MCF 10A (cell line): ENCODE data around the gene ELFN2. TPM values are rescaled to one million over a fixed set of nuclear protein-coding genes. Genes with fewer than 3 reads are reported as not detected.

Experiments used
- BruUV-seq: library from RNA; stranded (reverse); fragments of 400-500 nt; replicated peaks from 2 replicates; lab custom pipeline; 2021; lab: Mats Ljungman, UMichigan
- CTCF ChIA-PET: fragments of 300-600 bp; sonication (Branson Sonifier 250); formaldehyde crosslinking; extraction: SDS; loops from one replicate; lab custom pipeline; 2021; ENCODE audit warnings: antibody characterized with exemption, inconsistent platforms; lab: Yijun Ruan, JAX
- POLR2A ChIA-PET: fragments of 300-600, 350-650 bp; sonication (Branson Sonifier 250); formaldehyde crosslinking; extraction: SDS; loops from one replicate; lab custom pipeline; 2020; ENCODE audit warnings: antibody characterized with exemption, inconsistent platforms; lab: Yijun Ruan, JAX
- DNase-seq: peaks from one replicate; pipeline ENCODE4 v3.0.0-alpha.2; 2018; ENCODE audit not compliant: unreplicated experiment
- H3K27ac Mint-ChIP-seq: one replicate; pipeline ENCODE4 v1.8.0; 2022; ENCODE audit warnings: mild to moderate bottlenecking, low read depth, mixed read lengths; ENCODE audit not compliant: unreplicated experiment
- H3K27me3 Mint-ChIP-seq: one replicate; pipeline ENCODE4 v1.8.0; 2022; ENCODE audit warnings: mixed read lengths; ENCODE audit not compliant: insufficient read depth, unreplicated experiment
- H3K36me3 Mint-ChIP-seq: one replicate; pipeline ENCODE4 v1.8.0; 2022; ENCODE audit warnings: mild to moderate bottlenecking, moderate library complexity, mixed read lengths; ENCODE audit not compliant: insufficient read depth, unreplicated experiment
- H3K4me1 Mint-ChIP-seq: one replicate; pipeline ENCODE4 v1.8.0; 2022; ENCODE audit warnings: mixed read lengths; ENCODE audit not compliant: insufficient read depth, unreplicated experiment
- H3K4me3 Mint-ChIP-seq: one replicate; pipeline ENCODE4 v1.8.0; 2022; ENCODE audit warnings: mild to moderate bottlenecking, moderate library complexity, mixed read lengths; ENCODE audit not compliant: unreplicated experiment
- H3K9me3 Mint-ChIP-seq: one replicate; pipeline ENCODE4 v1.8.0; 2022; ENCODE audit warnings: mixed read lengths; ENCODE audit not compliant: unreplicated experiment
- intact Hi-C: fragments of 100-400 bp; cut with micrococcal nuclease; formaldehyde crosslinking; loops from 2 replicates; pipeline ENCODE4 v1.14.1; 2022
- total RNA-seq: library from RNA; stranded (reverse); gene quantifications from 2 replicates; pipeline ENCODE4 v1.2.3, GENCODE V29; 2022
- TF ChIP-seq, protein P1 (sequence below): fragments of 200-600 bp; IDR thresholded peaks from one replicate; pipeline ENCODE4 v1.8.0; 2022; ENCODE audit warnings: antibody characterized with exemption, mild to moderate bottlenecking; ENCODE audit not compliant: unreplicated experiment

Gene ELFN2
- total RNA-seq, 1 experiment from 2014 or later: 4.2 TPM

DNA sequence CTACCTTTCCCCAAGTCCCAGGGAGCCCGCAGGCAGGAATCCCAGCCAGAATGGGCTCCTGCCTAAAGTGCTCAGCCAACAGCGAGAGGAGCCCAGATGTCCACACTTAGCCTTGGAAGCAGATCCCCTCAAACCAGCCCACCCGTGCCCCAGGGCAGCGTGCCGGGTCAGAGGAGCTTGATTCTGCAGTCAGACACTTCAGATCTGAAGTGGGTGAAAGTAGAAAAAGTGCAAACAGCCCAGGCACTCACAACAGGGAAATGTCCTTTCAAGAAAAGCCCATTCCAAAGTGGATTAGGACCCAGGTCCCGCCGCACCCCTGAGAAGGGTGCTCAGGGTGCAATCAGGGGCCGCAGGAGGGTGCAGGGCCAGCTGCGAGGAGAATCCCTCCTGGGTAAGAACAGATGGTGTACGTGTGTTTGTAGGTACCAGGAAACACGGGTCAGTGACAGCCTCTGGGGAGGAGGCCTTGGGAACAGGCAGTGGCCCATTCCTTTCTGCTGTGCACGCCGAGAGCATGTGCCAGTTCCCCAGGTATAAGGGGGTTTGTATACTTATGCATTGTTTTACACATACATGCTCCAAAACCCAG is 17.7 kb downstream of the ELFN2 start:
- CTCF ChIA-PET: interaction anchor here (0.6 kb wide), 2 partner anchors 53 to 93 kb away, joined by 3 read pairs; no protein-coding TSS in a partner anchor

DNA sequence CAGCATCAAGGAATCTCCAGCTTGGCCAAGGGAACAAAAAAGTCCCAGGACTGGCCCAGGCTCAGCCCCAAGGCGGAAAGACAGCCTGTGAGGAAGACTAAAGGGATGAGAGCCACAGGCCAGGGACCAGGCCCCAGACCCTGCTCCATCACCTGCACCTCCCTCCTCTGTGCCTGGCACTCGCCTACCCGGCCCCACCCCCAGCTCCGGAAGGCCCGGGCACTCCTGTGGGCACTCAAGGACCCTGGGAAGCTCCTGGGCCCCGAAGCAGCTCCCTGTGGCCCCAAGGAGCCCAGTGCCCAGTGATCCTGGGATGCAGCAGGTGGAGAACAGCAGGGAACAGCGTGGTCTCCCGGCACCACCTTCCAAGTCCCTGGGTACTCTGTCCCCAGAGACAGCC is 18.2 kb downstream of the ELFN2 start:
- no peak for DNase-seq
- ChIA-PET POLR2A (no interaction called here), CTCF (interaction anchor here (0.6 to 0.7 kb wide), 2 partner anchors 92 to 225 kb away, joined by 3 read pairs; no protein-coding TSS in a partner anchor)
- no peak overlapping the region for H3K4me3 Mint-ChIP-seq
- TF ChIP-seq, protein P1, sequence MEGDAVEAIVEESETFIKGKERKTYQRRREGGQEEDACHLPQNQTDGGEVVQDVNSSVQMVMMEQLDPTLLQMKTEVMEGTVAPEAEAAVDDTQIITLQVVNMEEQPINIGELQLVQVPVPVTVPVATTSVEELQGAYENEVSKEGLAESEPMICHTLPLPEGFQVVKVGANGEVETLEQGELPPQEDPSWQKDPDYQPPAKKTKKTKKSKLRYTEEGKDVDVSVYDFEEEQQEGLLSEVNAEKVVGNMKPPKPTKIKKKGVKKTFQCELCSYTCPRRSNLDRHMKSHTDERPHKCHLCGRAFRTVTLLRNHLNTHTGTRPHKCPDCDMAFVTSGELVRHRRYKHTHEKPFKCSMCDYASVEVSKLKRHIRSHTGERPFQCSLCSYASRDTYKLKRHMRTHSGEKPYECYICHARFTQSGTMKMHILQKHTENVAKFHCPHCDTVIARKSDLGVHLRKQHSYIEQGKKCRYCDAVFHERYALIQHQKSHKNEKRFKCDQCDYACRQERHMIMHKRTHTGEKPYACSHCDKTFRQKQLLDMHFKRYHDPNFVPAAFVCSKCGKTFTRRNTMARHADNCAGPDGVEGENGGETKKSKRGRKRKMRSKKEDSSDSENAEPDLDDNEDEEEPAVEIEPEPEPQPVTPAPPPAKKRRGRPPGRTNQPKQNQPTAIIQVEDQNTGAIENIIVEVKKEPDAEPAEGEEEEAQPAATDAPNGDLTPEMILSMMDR: no peak
- H3K9me3 Mint-ChIP-seq: no peaks in the 10 kb centered on the region
- intact Hi-C loops: no loop called here
- no TSS peak for BruUV-seq
- H3K27me3 Mint-ChIP-seq: no peaks in the 10 kb centered on the region
- H3K36me3 Mint-ChIP-seq: no peaks in the 10 kb centered on the region
- H3K4me1 Mint-ChIP-seq: peaks cover 7% of the 10 kb centered on the region
- no peak overlapping the region for H3K27ac Mint-ChIP-seq

More for the DNA sequence above, 17.7 kb downstream of the ELFN2 start:
- Mint-ChIP-seq H3K27me3 (no peaks in the 10 kb centered on the region), H3K4me1 (peaks cover 7% of the 10 kb centered on the region), H3K36me3 (no peaks in the 10 kb centered on the region), H3K9me3 (no peaks in the 10 kb centered on the region), H3K27ac (no peak overlapping the region), H3K4me3 (no peak overlapping the region)
- intact Hi-C loops: no loop called here
- TF ChIP-seq, protein P1: no peak
- BruUV-seq: no TSS peak
- POLR2A ChIA-PET: no interaction called here
- DNase-seq: no peak

DNA sequence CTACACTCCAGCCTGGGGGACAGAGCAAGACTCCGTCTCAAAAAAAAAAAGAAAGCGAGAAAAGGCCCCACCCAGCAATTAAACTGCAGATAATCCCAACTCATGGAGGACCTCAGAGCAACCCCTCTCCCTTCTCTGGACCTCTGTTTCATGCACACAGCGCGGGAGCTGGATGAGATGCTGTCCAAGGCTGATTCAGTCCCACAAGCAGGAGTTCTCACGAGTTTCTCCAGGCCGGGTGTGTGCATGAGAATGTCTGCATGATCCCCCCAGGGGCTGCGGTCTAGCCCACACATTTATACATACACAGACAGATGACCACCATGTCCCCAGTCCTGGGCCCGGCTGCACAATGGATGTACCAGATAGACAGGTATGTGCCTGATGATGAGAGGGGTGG is 19.4 kb downstream of the ELFN2 start:
- Mint-ChIP-seq H3K27ac (no peak overlapping the region), H3K4me1 (peaks cover 7% of the 10 kb centered on the region), H3K4me3 (no peak overlapping the region), H3K36me3 (no peaks in the 10 kb centered on the region), H3K9me3 (no peaks in the 10 kb centered on the region), H3K27me3 (no peaks in the 10 kb centered on the region)
- ChIA-PET CTCF (no interaction called here), POLR2A (no interaction called here)
- intact Hi-C loops: no loop called here
- no TSS peak for BruUV-seq
- no peak for DNase-seq
- TF ChIP-seq, protein P1: no peak

DNA sequence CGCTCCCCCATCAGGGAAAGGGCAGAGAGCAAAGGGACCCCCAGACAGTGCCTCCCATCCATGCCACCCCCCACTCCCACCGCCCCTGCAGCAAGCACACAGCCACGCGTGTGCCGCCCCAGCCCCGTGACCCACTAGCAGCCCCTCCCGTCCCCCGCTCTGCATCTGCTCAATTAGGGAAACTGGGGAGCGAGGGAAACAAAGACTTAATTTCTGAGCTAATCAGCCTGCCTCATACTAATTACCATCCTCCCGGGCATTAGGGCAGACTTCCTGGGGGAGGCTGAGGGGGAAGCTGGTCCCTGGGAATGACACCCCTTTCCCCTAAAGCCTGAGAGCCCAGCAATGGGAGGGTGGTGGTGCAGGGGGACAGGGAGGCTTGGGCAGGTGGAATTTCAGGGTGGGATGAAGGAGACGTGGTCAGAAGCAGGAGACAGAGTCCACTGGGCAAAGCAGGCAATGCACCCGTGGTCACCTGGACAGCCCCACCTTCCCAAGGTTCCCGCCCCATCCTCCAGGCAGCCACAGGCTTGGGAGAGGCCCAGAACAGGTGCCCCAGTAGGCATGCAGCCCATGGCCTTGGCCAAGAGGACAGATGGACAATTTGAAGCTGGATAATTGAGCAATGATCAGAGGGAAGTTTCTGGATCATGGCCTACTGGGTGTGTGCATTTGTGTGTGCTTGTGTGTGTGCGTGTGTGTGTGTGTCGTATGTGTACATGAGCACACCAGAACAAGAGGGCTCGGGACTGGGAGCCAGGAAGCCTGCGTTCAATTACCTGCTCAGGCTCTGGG is 20.6 kb downstream of the ELFN2 start:
- TF ChIP-seq, protein P1: no peak
- no TSS peak for BruUV-seq
- POLR2A ChIA-PET: no interaction called here
- Mint-ChIP-seq H3K4me3 (no peak overlapping the region), H3K4me1 (peaks cover 7% of the 10 kb centered on the region), H3K27ac (no peak overlapping the region), H3K9me3 (no peaks in the 10 kb centered on the region), H3K27me3 (no peaks in the 10 kb centered on the region), H3K36me3 (no peaks in the 10 kb centered on the region)
- DNase-seq: no peak
- CTCF ChIA-PET: no interaction called here
- intact Hi-C loops: no loop called here
